HepG2 (cell line): ENCODE data around the gene CHP1.

ENCODE experiments used
- CTCF ChIP-seq: sonication (generic); formaldehyde crosslinking; IDR thresholded peaks from 2 replicates; pipeline ENCODE4 v1.5.0; 2020; ENCODE audit warnings: mild to moderate bottlenecking, missing genetic modification reagents, moderate library complexity
- EP300 ChIP-seq, 3 experiments: sonication (generic) in 1 of 3; formaldehyde crosslinking in 1 of 3; IDR thresholded peaks; 2 replicates each; pipeline versions ENCODE4 v1.5.1 to v1.6.1; 2011 to 2020; ENCODE audit warnings: low read depth in 2 of 3, low read length in 2 of 3, borderline replicate concordance in 1 of 3, improper control_type of control experiment in 1 of 3, mild to moderate bottlenecking in 1 of 3, missing genetic modification reagents in 1 of 3, moderate library complexity in 1 of 3
- GATAD2A ChIP-seq: IDR thresholded peaks from 2 replicates; pipeline ENCODE4 v1.6.1; 2016
- RAD21 ChIP-seq: fragments of 450-650 bp; formaldehyde crosslinking; IDR thresholded peaks from 2 replicates; pipeline ENCODE4 v1.5.0; 2020; ENCODE audit warnings: mild to moderate bottlenecking
- REL ChIP-seq: sonication (generic); formaldehyde crosslinking; conservative IDR thresholded peaks from 2 replicates; pipeline ENCODE4 v1.8.0; 2022; ENCODE audit warnings: mild to moderate bottlenecking, missing genetic modification reagents, moderate library complexity
- ZNF629 ChIP-seq: sonication (generic); formaldehyde crosslinking; conservative IDR thresholded peaks from 2 replicates; pipeline ENCODE4 v1.5.0; 2020; ENCODE audit warnings: missing genetic modification reagents
- TF ChIP-seq, protein P1 (sequence below): sonication (generic); formaldehyde crosslinking; IDR thresholded peaks from 2 replicates; pipeline ENCODE4 v1.5.1; 2020; ENCODE audit warnings: missing genetic modification reagents, mild to moderate bottlenecking, borderline replicate concordance

DNA sequence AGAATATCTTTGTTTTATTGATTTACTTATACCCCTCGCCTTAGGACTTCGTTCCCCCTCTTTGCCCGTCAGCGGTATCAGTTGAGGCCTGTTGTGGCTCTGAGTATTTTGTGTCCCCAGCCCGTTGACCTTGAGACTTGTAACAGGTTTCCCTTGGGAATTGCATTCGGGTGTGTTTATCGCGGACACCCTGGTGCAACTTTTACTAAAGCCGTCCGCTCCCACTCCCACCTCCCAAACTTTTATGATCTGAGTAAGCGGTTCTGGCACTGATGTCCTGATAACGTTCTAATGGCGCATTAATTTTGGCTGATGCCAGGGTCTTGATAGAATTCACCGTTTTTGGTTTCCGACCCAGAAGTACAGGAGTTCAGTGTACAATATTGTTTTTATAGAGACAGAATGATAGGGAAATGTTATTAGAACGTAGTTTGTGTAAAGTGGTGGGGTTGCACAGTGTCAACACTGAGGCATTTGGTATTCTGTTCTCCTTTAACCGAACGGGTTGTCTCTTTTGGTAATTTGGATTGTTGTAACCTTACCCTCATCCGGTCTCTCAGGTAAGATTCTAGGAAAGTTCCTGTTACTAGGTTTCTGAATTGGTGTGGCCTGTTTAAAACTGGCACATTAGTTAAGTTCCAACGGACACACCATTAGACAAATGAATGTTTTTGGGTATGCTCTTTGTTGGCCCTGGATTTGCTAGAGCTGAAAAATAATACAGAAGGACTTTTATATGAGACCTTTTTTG lies 53.5 kb downstream of the CHP1 start:
- TF ChIP-seq GATAD2A (CRISPR knock-in tag) (no peak; the same call in 1 of the 2 replicates), CTCF (CRISPR knock-in tag) (no peak), REL (CRISPR knock-in tag) (no peak), EP300 (IDR thresholded peaks at IDR 0.05; ENCODE audit: low read depth in 2 of 2, low read length in 2 of 2) (no peak), EP300 (CRISPR knock-in tag; IDR thresholded peaks at IDR 0.05; ENCODE audit: borderline replicate concordance) (no peak), RAD21 (no peak), ZNF629 (CRISPR knock-in tag) (no peak)
- TF ChIP-seq, protein P1, sequence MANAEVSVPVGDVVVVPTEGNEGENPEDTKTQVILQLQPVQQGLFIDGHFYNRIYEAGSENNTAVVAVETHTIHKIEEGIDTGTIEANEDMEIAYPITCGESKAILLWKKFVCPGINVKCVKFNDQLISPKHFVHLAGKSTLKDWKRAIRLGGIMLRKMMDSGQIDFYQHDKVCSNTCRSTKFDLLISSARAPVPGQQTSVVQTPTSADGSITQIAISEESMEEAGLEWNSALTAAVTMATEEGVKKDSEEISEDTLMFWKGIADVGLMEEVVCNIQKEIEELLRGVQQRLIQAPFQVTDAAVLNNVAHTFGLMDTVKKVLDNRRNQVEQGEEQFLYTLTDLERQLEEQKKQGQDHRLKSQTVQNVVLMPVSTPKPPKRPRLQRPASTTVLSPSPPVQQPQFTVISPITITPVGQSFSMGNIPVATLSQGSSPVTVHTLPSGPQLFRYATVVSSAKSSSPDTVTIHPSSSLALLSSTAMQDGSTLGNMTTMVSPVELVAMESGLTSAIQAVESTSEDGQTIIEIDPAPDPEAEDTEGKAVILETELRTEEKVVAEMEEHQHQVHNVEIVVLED (CRISPR knock-in tag), result no peak
